HepG2 (cell line): ENCODE measurements around the gene PRM2. TPM values are rescaled to one million over a fixed set of nuclear protein-coding genes. Genes with fewer than 3 reads are reported as not detected.
A peak's percentile ranks its signal among the peaks of the same experiment; 100 is the strongest.

Experiments used
- ATAC-seq: fragments of 200-7000 bp; cut with Tn5 transposase; 3 replicates; pipeline ENCODE4 v1.9.1; 2020; ENCODE audit warnings: mild to moderate bottlenecking, moderate library complexity
- BruUV-seq: library from RNA; stranded (reverse); fragments of 400-500 nt; replicated peaks from 2 replicates; lab custom pipeline; 2021; lab: Mats Ljungman, UMichigan
- CTCF ChIA-PET: fragments of 300-600 bp; formaldehyde crosslinking; extraction: SDS; loops from one replicate; lab custom pipeline; 2021; ENCODE audit warnings: low total read pairs, inconsistent platforms, low intra/inter-chr PET ratio; lab: Yijun Ruan, JAX
- POLR2A ChIA-PET: fragments of 350-600 bp; sonication (Branson Sonifier 250); formaldehyde crosslinking; loops from one replicate; lab custom pipeline; 2020; ENCODE audit warnings: antibody characterized with exemption, inconsistent platforms; lab: Yijun Ruan, JAX
- DNase-seq: peaks from one replicate; pipeline ENCODE4 v3.0.0-alpha.2; 2015; ENCODE audit warnings: low spot score
- FAIRE-seq: peaks from 3 replicates; lab custom pipeline; 2011; peaks lifted over from hg19 to GRCh38; lab: Jason Lieb, UNC
- H2AFZ ChIP-seq: one replicate; pipeline ENCODE4 v1.6.1; 2011; ENCODE audit warnings: low read length, inconsistent platforms
- H3K27ac ChIP-seq: fragments of 300-600 bp; 3 replicates; pipeline ENCODE4 v1.8.0; 2011; ENCODE audit warnings: mixed run types, mild to moderate bottlenecking, mixed read lengths, low read length, inconsistent platforms; ENCODE audit not compliant: insufficient read depth; ENCODE audit errors: extremely low read length
- H3K27me3 ChIP-seq, 2 experiments: fragments of 200-600 bp in 1 of 2; 2 replicates in 1 of 2; 3 replicates in 1 of 2; pipeline versions ENCODE4 v1.6.0 to v1.8.0; 2011; ENCODE audit warnings: low read length in 2 of 2, mild to moderate bottlenecking in 2 of 2, moderate library complexity in 2 of 2, inconsistent platforms in 1 of 2; ENCODE audit not compliant: insufficient read depth in 2 of 2, control insufficient read depth in 1 of 2
- H3K36me3 ChIP-seq, 2 experiments: fragments of 200-600 bp in 1 of 2; replicated peaks in 1 of 2; 2 replicates in 1 of 2; 3 replicates in 1 of 2; pipeline versions ENCODE4 v1.5.1 to v1.8.0; 2011; ENCODE audit warnings: low read length in 2 of 2, inconsistent platforms in 1 of 2; ENCODE audit not compliant: insufficient read depth in 2 of 2, control insufficient read depth in 1 of 2
- H3K4me1 ChIP-seq: 2 replicates; pipeline ENCODE4 v1.5.1; 2012; ENCODE audit warnings: low read length, inconsistent platforms; ENCODE audit not compliant: insufficient read depth
- H3K4me2 ChIP-seq: 2 replicates; pipeline ENCODE4 v1.6.0; 2011; ENCODE audit warnings: low read depth, low read length, inconsistent platforms
- H3K4me3 ChIP-seq, 3 experiments: fragments of 200-600 bp in 1 of 3; sonication (generic), shearing (Covaris generic) in 1 of 3; replicated peaks in 1 of 3; 2 replicates each; pipeline ENCODE4 v1.5.1; 2011 to 2016; ENCODE audit warnings: low read length in 3 of 3, inconsistent platforms in 2 of 3, low read depth in 2 of 3, mild to moderate bottlenecking in 2 of 3, control low read depth in 1 of 3, mixed read lengths in 1 of 3; ENCODE audit not compliant: insufficient read depth in 1 of 3
- H3K79me2 ChIP-seq: one replicate; pipeline ENCODE4 v1.6.1; 2011; ENCODE audit warnings: low read length, inconsistent platforms; ENCODE audit not compliant: insufficient read depth
- H3K9ac ChIP-seq: 2 replicates; pipeline ENCODE4 v1.6.0; 2011; ENCODE audit warnings: mild to moderate bottlenecking, low read depth, low read length, inconsistent platforms; ENCODE audit not compliant: insufficient read depth
- H3K9me3 ChIP-seq: 2 replicates; pipeline ENCODE4 v1.5.1; 2012; ENCODE audit warnings: mild to moderate bottlenecking, low read length
- H4K20me1 ChIP-seq: 2 replicates; pipeline ENCODE4 v1.6.0; 2011; ENCODE audit warnings: inconsistent platforms, mild to moderate bottlenecking, low read length, moderate library complexity; ENCODE audit not compliant: insufficient read depth
- E2F2 ChIP-seq: sonication (generic); formaldehyde crosslinking; IDR thresholded peaks from 2 replicates; pipeline ENCODE4 v1.4.0; 2020; ENCODE audit warnings: missing genetic modification reagents, borderline replicate concordance
- KDM5B ChIP-seq: sonication (generic); formaldehyde crosslinking; IDR thresholded peaks from 2 replicates; pipeline ENCODE4 v1.4.0; 2020; ENCODE audit warnings: missing genetic modification reagents, mild to moderate bottlenecking, borderline replicate concordance
- NFATC3 ChIP-seq: sonication (generic); formaldehyde crosslinking; IDR thresholded peaks from 2 replicates; pipeline ENCODE4 v1.5.1; 2020; ENCODE audit warnings: mild to moderate bottlenecking, missing genetic modification reagents
- PPARG ChIP-seq: conservative IDR thresholded peaks from 2 replicates; pipeline ENCODE4 v1.6.1; 2016; ENCODE audit warnings: missing biosample characterization, missing genetic modification reagents
- PRMT3 ChIP-seq: sonication (generic); formaldehyde crosslinking; IDR thresholded peaks from 2 replicates; pipeline ENCODE4 v1.8.1; 2022; ENCODE audit warnings: low read depth, mild to moderate bottlenecking, moderate library complexity, missing genetic modification reagents, borderline replicate concordance
- RARA ChIP-seq: IDR thresholded peaks from 2 replicates; pipeline ENCODE4 v1.6.1; 2016; ENCODE audit warnings: missing genetic modification reagents, missing compliant biosample characterization
- ZBTB38 ChIP-seq: sonication (generic); formaldehyde crosslinking; IDR thresholded peaks from 2 replicates; pipeline ENCODE4 v1.5.1; 2020; ENCODE audit warnings: mild to moderate bottlenecking, missing genetic modification reagents
- ZNF30 ChIP-seq: sonication (generic); formaldehyde crosslinking; IDR thresholded peaks from 2 replicates; pipeline ENCODE4 v1.5.0; 2020; ENCODE audit warnings: mild to moderate bottlenecking, missing genetic modification reagents
- ZNF431 ChIP-seq: sonication (generic); formaldehyde crosslinking; IDR thresholded peaks from 2 replicates; pipeline ENCODE4 v1.9.0; 2022; ENCODE audit warnings: missing genetic modification reagents, low read depth, mild to moderate bottlenecking, borderline replicate concordance
- ZNF460 ChIP-seq: sonication (generic); formaldehyde crosslinking; IDR thresholded peaks from 2 replicates; pipeline ENCODE4 v1.5.1; 2020; ENCODE audit warnings: missing genetic modification reagents, mild to moderate bottlenecking, borderline replicate concordance
- ZNF589 ChIP-seq: sonication (generic); formaldehyde crosslinking; conservative IDR thresholded peaks from 2 replicates; pipeline ENCODE4 v1.8.0; 2022; ENCODE audit warnings: mild to moderate bottlenecking, moderate library complexity, missing genetic modification reagents
- ZNF768 ChIP-seq: sonication (generic); formaldehyde crosslinking; IDR thresholded peaks from 2 replicates; pipeline ENCODE4 v1.4.0; 2020; ENCODE audit warnings: missing genetic modification reagents
- ZNF883 ChIP-seq: sonication (generic); formaldehyde crosslinking; IDR thresholded peaks from 2 replicates; pipeline ENCODE4 v1.5.1; 2020; ENCODE audit warnings: mild to moderate bottlenecking, missing genetic modification reagents; ENCODE audit errors: not compliant biosample characterization
- WGBS: methylation state at CpG from one replicate; pipeline ENCODE4 v1.1.6; 2017; ENCODE audit warnings: low lambda C conversion rate; 5-methylcytosine and 5-hydroxymethylcytosine counted together
- in situ Hi-C: cut with HindIII; loops from 2 replicates; pipeline ENCODE4 v1.10.0; 2017; ENCODE audit warnings: low pct_unique_long_range_greater_than_20kb; ENCODE audit not compliant: extremely low pct_ligation_motif_present
- intact Hi-C: fragments of 100-400 bp; cut with micrococcal nuclease; formaldehyde crosslinking; loops from one replicate; pipeline ENCODE4 v1.10.0; 2022; ENCODE audit not compliant: unreplicated experiment
- polyA plus RNA-seq, 8 experiments: library from polyadenylated mRNA; depleted of rRNA in 3 of 8; stranded (reverse) in 7 of 8; unstranded in 1 of 8; fragments of >200 nt; fragmentation: Illumina TruSeq in 4 of 8; extraction: Trizol in 4 of 8; gene quantifications; 2 replicates each; pipeline versions ENCODE4 v1.2.1 to v1.2.3, GENCODE V29; 2011 to 2016; ENCODE audit warnings: low read depth in 4 of 8, missing spikeins in 1 of 8, mixed read lengths in 1 of 8; ENCODE audit not compliant: insufficient read depth in 1 of 8
- total RNA-seq, 5 experiments: library from RNA; depleted of rRNA; stranded (reverse); fragments of >200 nt; fragmentation: Illumina TruSeq; extraction: Trizol; gene quantifications; 2 replicates each; pipeline ENCODE4 v1.2.3, GENCODE V29; 2016; ENCODE audit warnings: low read depth in 1 of 5
- TF ChIP-seq, protein P1 (sequence below): IDR thresholded peaks from 2 replicates; pipeline ENCODE4 v1.4.0; 2020; ENCODE audit warnings: mild to moderate bottlenecking, missing genetic modification reagents

The PRM2 gene
- total and polyA plus RNA-seq, 2 of the 13 experiments (the other 11 are each of a cell fraction or from before 2014, with no cell fraction given): 0.54 TPM; not detected in 1

GRCh38 chr16:11298950-11299547, 22.8 kb upstream of the PRM2 start (continued):
- TF ChIP-seq ZNF431 (0 out of 2 replicates have a peak, but pooled peaks have one; percentile 13), ZNF460 (CRISPR knock-in tag) (peak; percentile 76)
- TF ChIP-seq, protein P1, sequence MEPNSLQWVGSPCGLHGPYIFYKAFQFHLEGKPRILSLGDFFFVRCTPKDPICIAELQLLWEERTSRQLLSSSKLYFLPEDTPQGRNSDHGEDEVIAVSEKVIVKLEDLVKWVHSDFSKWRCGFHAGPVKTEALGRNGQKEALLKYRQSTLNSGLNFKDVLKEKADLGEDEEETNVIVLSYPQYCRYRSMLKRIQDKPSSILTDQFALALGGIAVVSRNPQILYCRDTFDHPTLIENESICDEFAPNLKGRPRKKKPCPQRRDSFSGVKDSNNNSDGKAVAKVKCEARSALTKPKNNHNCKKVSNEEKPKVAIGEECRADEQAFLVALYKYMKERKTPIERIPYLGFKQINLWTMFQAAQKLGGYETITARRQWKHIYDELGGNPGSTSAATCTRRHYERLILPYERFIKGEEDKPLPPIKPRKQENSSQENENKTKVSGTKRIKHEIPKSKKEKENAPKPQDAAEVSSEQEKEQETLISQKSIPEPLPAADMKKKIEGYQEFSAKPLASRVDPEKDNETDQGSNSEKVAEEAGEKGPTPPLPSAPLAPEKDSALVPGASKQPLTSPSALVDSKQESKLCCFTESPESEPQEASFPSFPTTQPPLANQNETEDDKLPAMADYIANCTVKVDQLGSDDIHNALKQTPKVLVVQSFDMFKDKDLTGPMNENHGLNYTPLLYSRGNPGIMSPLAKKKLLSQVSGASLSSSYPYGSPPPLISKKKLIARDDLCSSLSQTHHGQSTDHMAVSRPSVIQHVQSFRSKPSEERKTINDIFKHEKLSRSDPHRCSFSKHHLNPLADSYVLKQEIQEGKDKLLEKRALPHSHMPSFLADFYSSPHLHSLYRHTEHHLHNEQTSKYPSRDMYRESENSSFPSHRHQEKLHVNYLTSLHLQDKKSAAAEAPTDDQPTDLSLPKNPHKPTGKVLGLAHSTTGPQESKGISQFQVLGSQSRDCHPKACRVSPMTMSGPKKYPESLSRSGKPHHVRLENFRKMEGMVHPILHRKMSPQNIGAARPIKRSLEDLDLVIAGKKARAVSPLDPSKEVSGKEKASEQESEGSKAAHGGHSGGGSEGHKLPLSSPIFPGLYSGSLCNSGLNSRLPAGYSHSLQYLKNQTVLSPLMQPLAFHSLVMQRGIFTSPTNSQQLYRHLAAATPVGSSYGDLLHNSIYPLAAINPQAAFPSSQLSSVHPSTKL: 0 out of 2 replicates have a peak, but pooled peaks have one; percentile 4

- CTCF ChIA-PET: no interaction called here
- TF ChIP-seq ZNF883 (no peak), E2F2 (no peak), KDM5B (CRISPR knock-in tag) (no peak), PRMT3 (CRISPR knock-in tag) (no peak), ZNF589 (no peak), ZNF768 (CRISPR knock-in tag) (no peak), NFATC3 (CRISPR knock-in tag) (0 out of 2 replicates have a peak, but pooled peaks have one; percentile 28), RARA (CRISPR knock-in tag) (peak; percentile 64), ZBTB38 (CRISPR knock-in tag) (peak; percentile 59; the same call in 1 of the 2 replicates), PPARG (CRISPR knock-in tag) (no peak), ZNF30 (no peak)
These were observed 22.0 kb upstream of the PRM2 start for GRCh38 chr16:11298143-11298900.

More at GRCh38 chr16:11298143-11298900, 22.0 kb upstream of the PRM2 start:
- POLR2A ChIA-PET: interaction anchor here (0.9 to 6.2 kb wide), 16 partner anchors 9 to 164 kb away, joined by 3 to 167 read pairs (median 11); partner anchors contain the start of genes PRM1, PRM3 and SOCS1
- Histone ChIP-seq H3K4me2 (peak overlapping the region; percentile 80), H3K36me3 (no peaks in the 10 kb centered on the region), H3K27ac (peak overlapping the region; percentile 68), H2AFZ (no peak overlapping the region), H3K27me3 (no peaks in the 10 kb centered on the region), H3K9me3 (no peaks in the 10 kb centered on the region), H3K4me1 (peaks cover 97% of the 10 kb centered on the region), H3K4me3 (peak overlapping the region in 1 of 3 experiments; percentile 15; a peak in 1 of 6 replicates), H4K20me1 (no peaks in the 10 kb centered on the region), H3K9ac (peak overlapping the region; percentile 48), H3K79me2 (no peaks in the 10 kb centered on the region)
- no peak for DNase-seq
- peak; percentile 3; the same call in 2 of the 3 replicates for ATAC-seq
- intact Hi-C loops (loop anchor here (5.0 kb wide), 2 partner anchors 41 to 191 kb away; partner anchors contain the start of gene SOCS1), in situ Hi-C loops (no loop called here)
- no TSS peak for BruUV-seq
- WGBS: 50% methylated on average over 5 of the region's 5 CpGs
- FAIRE-seq: peak; percentile 63
